WERI-Rb-1 (cell line): ENCODE data around the gene SOWAHA.

Source experiments
- DNase-seq: peaks from one replicate; pipeline ENCODE4 v3.0.0-alpha.2; 2020
- H3K27ac ChIP-seq: fragments of 250-450 bp; sonication (Bioruptor Pico); 2 replicates; pipeline ENCODE4 v1.5.1; 2020; ENCODE audit warnings: mild to moderate bottlenecking, moderate library complexity
- H3K27me3 ChIP-seq: fragments of 250-450 bp; sonication (Bioruptor Pico); 2 replicates; pipeline ENCODE4 v1.5.1; 2021; ENCODE audit warnings: mild to moderate bottlenecking, low read depth, moderate library complexity; ENCODE audit not compliant: insufficient read depth, severe bottlenecking
- H3K36me3 ChIP-seq: fragments of 250-450 bp; sonication (Bioruptor Pico); 2 replicates; pipeline ENCODE4 v1.5.1; 2020; ENCODE audit warnings: mild to moderate bottlenecking, moderate library complexity
- H3K4me3 ChIP-seq: 2 replicates; pipeline ENCODE4 v1.5.1; 2011; ENCODE audit warnings: low read depth, mild to moderate bottlenecking, control low read depth, low read length
- H3K9me3 ChIP-seq: fragments of 250-450 bp; sonication (Bioruptor Pico); 2 replicates; pipeline ENCODE4 v1.5.1; 2021; ENCODE audit warnings: mild to moderate bottlenecking, moderate library complexity; ENCODE audit not compliant: severe bottlenecking
- TF ChIP-seq, protein P1 (sequence below): IDR thresholded peaks from 2 replicates; pipeline ENCODE4 v1.5.1; 2011; ENCODE audit warnings: low read depth, mild to moderate bottlenecking, control low read depth, inconsistent platforms, low read length

SOWAHA gene

DNA sequence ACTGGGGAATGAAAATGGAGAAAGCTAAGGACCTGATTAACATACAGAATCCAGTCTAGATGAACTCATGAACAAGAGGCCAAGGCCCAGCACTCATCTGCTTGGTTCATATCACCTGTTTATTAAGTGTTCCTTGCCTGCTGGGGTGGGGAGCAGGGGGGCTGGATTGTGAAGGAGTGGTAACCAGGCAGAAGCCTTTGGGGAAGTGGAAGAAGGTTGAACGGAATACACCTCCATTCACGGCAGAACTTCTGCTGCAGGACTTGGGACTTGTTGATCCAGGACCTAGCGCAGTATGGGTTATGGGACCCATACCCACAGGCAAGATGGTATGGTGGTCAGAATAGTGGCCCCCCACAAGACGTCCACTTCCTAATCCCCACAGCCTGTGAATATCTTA is 27.2 kb upstream of the SOWAHA start:
- no peak for DNase-seq
- TF ChIP-seq, protein P1, sequence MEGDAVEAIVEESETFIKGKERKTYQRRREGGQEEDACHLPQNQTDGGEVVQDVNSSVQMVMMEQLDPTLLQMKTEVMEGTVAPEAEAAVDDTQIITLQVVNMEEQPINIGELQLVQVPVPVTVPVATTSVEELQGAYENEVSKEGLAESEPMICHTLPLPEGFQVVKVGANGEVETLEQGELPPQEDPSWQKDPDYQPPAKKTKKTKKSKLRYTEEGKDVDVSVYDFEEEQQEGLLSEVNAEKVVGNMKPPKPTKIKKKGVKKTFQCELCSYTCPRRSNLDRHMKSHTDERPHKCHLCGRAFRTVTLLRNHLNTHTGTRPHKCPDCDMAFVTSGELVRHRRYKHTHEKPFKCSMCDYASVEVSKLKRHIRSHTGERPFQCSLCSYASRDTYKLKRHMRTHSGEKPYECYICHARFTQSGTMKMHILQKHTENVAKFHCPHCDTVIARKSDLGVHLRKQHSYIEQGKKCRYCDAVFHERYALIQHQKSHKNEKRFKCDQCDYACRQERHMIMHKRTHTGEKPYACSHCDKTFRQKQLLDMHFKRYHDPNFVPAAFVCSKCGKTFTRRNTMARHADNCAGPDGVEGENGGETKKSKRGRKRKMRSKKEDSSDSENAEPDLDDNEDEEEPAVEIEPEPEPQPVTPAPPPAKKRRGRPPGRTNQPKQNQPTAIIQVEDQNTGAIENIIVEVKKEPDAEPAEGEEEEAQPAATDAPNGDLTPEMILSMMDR: no peak

DNA sequence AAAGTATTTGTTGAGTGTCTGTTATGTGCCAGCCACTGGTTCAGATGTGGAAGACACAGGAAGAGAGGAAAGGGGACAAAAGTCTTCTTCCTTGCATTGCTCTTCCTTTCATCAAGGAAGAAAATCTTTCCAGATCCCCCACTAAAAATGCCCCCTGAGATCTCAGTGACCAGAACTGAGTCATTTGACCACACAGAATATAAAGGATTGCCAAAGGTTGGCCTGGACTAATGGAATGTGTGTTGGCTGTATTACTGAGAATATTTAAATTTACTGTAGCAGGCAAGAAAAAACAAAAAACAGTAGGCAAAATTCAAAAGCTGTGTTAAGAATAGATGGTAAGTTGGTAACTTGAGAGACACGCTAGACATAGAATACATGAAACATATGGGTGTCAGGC is 26.0 kb upstream of the SOWAHA start:
- no peaks in the 10 kb centered on the region for H3K36me3 ChIP-seq
- TF ChIP-seq, protein P1: no peak
- no peaks in the 10 kb centered on the region for H3K27me3 ChIP-seq
- no peak overlapping the region for H3K27ac ChIP-seq
- peaks cover 4% of the 10 kb centered on the region for H3K9me3 ChIP-seq
- H3K4me3 ChIP-seq: no peak overlapping the region
- DNase-seq: no peak

More for the DNA sequence above, 27.2 kb upstream of the SOWAHA start:
- H3K9me3 ChIP-seq: peaks cover 4% of the 10 kb centered on the region
- no peak overlapping the region for H3K27ac ChIP-seq
- no peaks in the 10 kb centered on the region for H3K27me3 ChIP-seq
- H3K36me3 ChIP-seq: no peaks in the 10 kb centered on the region
- no peak overlapping the region for H3K4me3 ChIP-seq

- H3K9me3 ChIP-seq: peaks cover 4% of the 10 kb centered on the region
- no peak for DNase-seq
- H3K36me3 ChIP-seq: no peaks in the 10 kb centered on the region
- TF ChIP-seq, protein P1: no peak
- no peak overlapping the region for H3K27ac ChIP-seq
- H3K27me3 ChIP-seq: no peaks in the 10 kb centered on the region
- H3K4me3 ChIP-seq: no peak overlapping the region
Measured at GRCh38 chr5:132788508-132788907, 24.6 kb upstream of the SOWAHA start.

DNA sequence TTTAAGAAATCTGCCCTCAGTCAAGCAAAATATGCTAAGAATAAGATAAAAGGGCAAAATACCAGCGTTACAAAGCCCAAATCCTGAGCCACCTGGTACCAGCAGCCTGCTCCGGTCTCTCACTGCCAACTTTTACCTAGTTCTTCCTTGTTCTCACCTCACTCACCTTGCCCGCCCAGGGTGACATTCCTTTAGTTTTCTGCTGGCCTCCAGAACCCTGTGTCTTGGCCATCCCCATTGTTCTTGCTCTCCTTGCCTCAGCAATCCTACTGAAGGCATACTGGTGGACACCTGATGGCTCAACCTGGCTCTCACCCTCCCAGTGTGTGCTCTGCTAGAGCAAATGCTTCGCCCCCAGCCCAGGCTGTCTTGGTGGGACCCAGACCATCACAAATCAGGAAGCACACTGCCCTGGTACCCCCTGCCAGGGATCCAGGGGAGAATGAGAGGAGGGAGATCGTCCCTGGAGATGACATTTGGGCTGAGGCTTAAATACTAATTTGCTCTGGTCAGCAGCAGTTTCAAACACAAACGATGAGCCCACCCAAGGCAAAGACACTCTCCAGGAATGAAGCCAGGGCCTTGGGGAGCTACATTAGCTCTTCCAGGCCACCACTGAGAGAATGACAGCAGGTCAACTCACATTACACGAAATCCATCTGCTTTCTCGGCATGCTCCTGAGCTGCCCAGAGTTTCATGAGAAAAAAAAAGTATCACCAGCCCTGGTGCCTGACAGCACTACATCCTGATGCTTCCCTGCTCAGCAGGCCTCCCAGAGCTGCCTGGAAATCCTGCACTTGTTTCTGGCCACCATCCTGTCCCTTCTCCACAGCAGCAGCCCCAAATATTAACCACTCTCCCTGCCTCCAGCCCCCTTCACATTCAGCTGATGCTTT is 23.9 kb upstream of the SOWAHA start:
- DNase-seq: no peak
- Histone ChIP-seq H3K36me3 (no peaks in the 10 kb centered on the region), H3K27ac (no peak overlapping the region), H3K9me3 (peaks cover 4% of the 10 kb centered on the region), H3K4me3 (no peak overlapping the region), H3K27me3 (no peaks in the 10 kb centered on the region)
- TF ChIP-seq, protein P1: no peak

- H3K27me3 ChIP-seq: no peaks in the 10 kb centered on the region
- H3K27ac ChIP-seq: no peak overlapping the region
- peaks cover 4% of the 10 kb centered on the region for H3K9me3 ChIP-seq
- H3K4me3 ChIP-seq: no peak overlapping the region
- TF ChIP-seq, protein P1: no peak
- no peaks in the 10 kb centered on the region for H3K36me3 ChIP-seq
- no peak for DNase-seq
Measured at GRCh38 chr5:132790201-132790865, 22.8 kb upstream of the SOWAHA start.
